A549 (cell line): ENCODE measurements around the gene MX2. TPM values are rescaled to one million over a fixed set of nuclear protein-coding genes. Genes with fewer than 3 reads are reported as not detected.

Source experiments
- ATAC-seq, 2 experiments: fragments of 200-7000 bp in 1 of 2; fragments of >200 bp in 1 of 2; cut with Nextera tagmentation in 1 of 2; cut with Tn5 transposase in 1 of 2; 3 replicates each; pipeline versions ENCODE4 v1.8.0 to v1.9.1; 2018 to 2020; ENCODE audit warnings: mild to moderate bottlenecking in 1 of 2, moderate library complexity in 1 of 2
- CTCF ChIA-PET: fragments of 300-600 bp; sonication (Branson Sonifier 250); formaldehyde crosslinking; extraction: SDS; loops from one replicate; lab custom pipeline; 2021; ENCODE audit warnings: antibody characterized with exemption, inconsistent platforms; lab: Yijun Ruan, JAX
- POLR2A ChIA-PET: fragments of 350-600 bp; formaldehyde crosslinking; extraction: SDS; loops from one replicate; lab custom pipeline; 2021; ENCODE audit warnings: antibody characterized with exemption, inconsistent platforms; lab: Yijun Ruan, JAX
- DNase-seq, 2 experiments: peaks; one replicate each; pipeline versions ENCODE4 v3.0.0 to v3.0.0-alpha.2; 2011 to 2016; ENCODE audit warnings: low read depth in 1 of 2, low spot score in 1 of 2
- FAIRE-seq: peaks from 2 replicates; lab custom pipeline; 2011; peaks lifted over from hg19 to GRCh38; lab: Jason Lieb, UNC
- H3K27ac ChIP-seq, 2 experiments: fragments of >200 bp; sonication (Bioruptor Twin); formaldehyde crosslinking; 3 replicates each; pipeline ENCODE4 v1.5.1; 2016 to 2017
- H3K4me1 ChIP-seq: fragments of >200 bp; sonication (Bioruptor Twin); formaldehyde crosslinking; 3 replicates; pipeline ENCODE4 v1.6.1; 2016
- H3K4me2 ChIP-seq: fragments of >200 bp; sonication (Bioruptor Twin); formaldehyde crosslinking; 3 replicates; pipeline ENCODE4 v1.6.1; 2016
- H3K4me3 ChIP-seq: fragments of >200 bp; sonication (Bioruptor Twin); formaldehyde crosslinking; 3 replicates; pipeline ENCODE4 v1.5.1; 2016
- H3K9me3 ChIP-seq: fragments of >200 bp; sonication (Bioruptor Twin); formaldehyde crosslinking; 3 replicates; pipeline ENCODE4 v1.6.1; 2016
- CBX2 ChIP-seq: fragments of 200-600 bp; sonication (generic); IDR thresholded peaks from 2 replicates; pipeline ENCODE4 v1.6.1; 2016; ENCODE audit warnings: low read depth, mild to moderate bottlenecking, borderline replicate concordance
- CBX8 ChIP-seq: fragments of 200-600 bp; sonication (generic); IDR thresholded peaks from 2 replicates; pipeline ENCODE4 v1.6.1; 2016
- CEBPB ChIP-seq, 2 experiments: fragments of >200 bp in 1 of 2; sonication (Bioruptor Twin) in 1 of 2; formaldehyde crosslinking in 1 of 2; IDR thresholded peaks; 2 replicates each; pipeline ENCODE4 v1.6.1; 2012 to 2016
- EHF ChIP-seq: fragments of 250-450 bp; sonication (Bioruptor Pico); IDR thresholded peaks from 2 replicates; pipeline ENCODE4 v1.5.0; 2020; ENCODE audit warnings: mild to moderate bottlenecking
- EHMT2 ChIP-seq: fragments of 200-600 bp; sonication (generic); IDR thresholded peaks from 2 replicates; pipeline ENCODE4 v1.6.1; 2016; ENCODE audit warnings: antibody characterized with exemption, low read depth, mild to moderate bottlenecking, moderate library complexity
- HDAC2 ChIP-seq: fragments of 200-600 bp; sonication (generic); IDR thresholded peaks from 2 replicates; pipeline ENCODE4 v1.6.1; 2016
- MYC ChIP-seq: IDR thresholded peaks from 2 replicates; pipeline ENCODE4 v1.6.1; 2012; ENCODE audit warnings: mild to moderate bottlenecking, inconsistent platforms, low read length, improper control_type of control experiment, borderline replicate concordance
- POLR2AphosphoS2 ChIP-seq: conservative IDR thresholded peaks from 2 replicates; pipeline ENCODE4 v1.6.1; 2012; ENCODE audit warnings: low read length, improper control_type of control experiment, inconsistent platforms
- RAD21 ChIP-seq, 2 experiments: fragments of >200 bp in 1 of 2; sonication (Bioruptor Twin) in 1 of 2; formaldehyde crosslinking in 1 of 2; IDR thresholded peaks in 1 of 2; conservative IDR thresholded peaks in 1 of 2; 2 replicates in 1 of 2; 3 replicates in 1 of 2; pipeline ENCODE4 v1.6.1; 2012 to 2018; ENCODE audit warnings: inconsistent platforms in 1 of 2
- RARB ChIP-seq: fragments of 250-450 bp; sonication (Bioruptor Pico); IDR thresholded peaks from 2 replicates; pipeline ENCODE4 v1.8.0; 2021; ENCODE audit warnings: mild to moderate bottlenecking, moderate library complexity
- RFX5 ChIP-seq: fragments of 450-650 bp; IDR thresholded peaks from 2 replicates; pipeline ENCODE4 v1.7.1; 2014; ENCODE audit warnings: antibody characterized with exemption, mild to moderate bottlenecking, moderate library complexity
- RNF2 ChIP-seq: fragments of 200-600 bp; sonication (generic); IDR thresholded peaks from 2 replicates; pipeline ENCODE4 v1.6.1; 2016; ENCODE audit warnings: low read depth, mild to moderate bottlenecking, antibody characterized with exemption, moderate library complexity, borderline replicate concordance
- TFCP2L1 ChIP-seq: fragments of 250-450 bp; sonication (Bioruptor Pico); IDR thresholded peaks from 2 replicates; pipeline ENCODE4 v1.5.0; 2021; ENCODE audit warnings: mild to moderate bottlenecking
- ZC3H11A ChIP-seq: fragments of 450-650 bp; IDR thresholded peaks from 2 replicates; pipeline ENCODE4 v1.6.1; 2014; ENCODE audit warnings: antibody characterized with exemption, mild to moderate bottlenecking
- ZSCAN20 ChIP-seq: fragments of 250-450 bp; sonication (Bioruptor Pico); IDR thresholded peaks from 2 replicates; pipeline ENCODE4 v1.8.0; 2022; ENCODE audit warnings: mild to moderate bottlenecking, moderate library complexity
- WGBS: methylation state at CpG from one replicate; pipeline ENCODE4 v1.1.6; 2017; ENCODE audit errors: missing lambda C conversion rate; 5-methylcytosine and 5-hydroxymethylcytosine counted together
- polyA plus RNA-seq, 4 experiments: library from polyadenylated mRNA; depleted of rRNA in 3 of 4; stranded (reverse); fragments of >200 nt; fragmentation: RNase III in 1 of 4; extraction: RNeasy Plus Mini Kit Qiagen cat#74134 plus additional on column Dnase treatment in 1 of 4; gene quantifications; 2 replicates in 3 of 4; 3 replicates in 1 of 4; pipeline ENCODE4 v1.2.3, GENCODE V29; 2011 to 2017
- TF ChIP-seq, protein P1 (sequence below): fragments of >200 bp; sonication (Bioruptor Twin); formaldehyde crosslinking; IDR thresholded peaks from 3 replicates; pipeline ENCODE4 v1.5.1; 2016
- TF ChIP-seq, protein P2 (sequence below): fragments of 150-350 bp; IDR thresholded peaks from 2 replicates; pipeline ENCODE4 v1.6.1; 2014; ENCODE audit warnings: low read depth, mild to moderate bottlenecking, low read length
- TF ChIP-seq, protein P3 (sequence below): fragments of >200 bp; sonication (Bioruptor Twin); formaldehyde crosslinking; IDR thresholded peaks from 3 replicates; pipeline ENCODE4 v1.6.1; 2016
- TF ChIP-seq, protein P4 (sequence below): fragments of 250-450 bp; sonication (Bioruptor Pico); IDR thresholded peaks from 2 replicates; pipeline ENCODE4 v1.5.0; 2020; ENCODE audit warnings: low read depth, mild to moderate bottlenecking, moderate library complexity

Gene MX2
- polyA plus RNA-seq, 2 of the 4 experiments (the other 2 are of a cell fraction): not detected

DNA sequence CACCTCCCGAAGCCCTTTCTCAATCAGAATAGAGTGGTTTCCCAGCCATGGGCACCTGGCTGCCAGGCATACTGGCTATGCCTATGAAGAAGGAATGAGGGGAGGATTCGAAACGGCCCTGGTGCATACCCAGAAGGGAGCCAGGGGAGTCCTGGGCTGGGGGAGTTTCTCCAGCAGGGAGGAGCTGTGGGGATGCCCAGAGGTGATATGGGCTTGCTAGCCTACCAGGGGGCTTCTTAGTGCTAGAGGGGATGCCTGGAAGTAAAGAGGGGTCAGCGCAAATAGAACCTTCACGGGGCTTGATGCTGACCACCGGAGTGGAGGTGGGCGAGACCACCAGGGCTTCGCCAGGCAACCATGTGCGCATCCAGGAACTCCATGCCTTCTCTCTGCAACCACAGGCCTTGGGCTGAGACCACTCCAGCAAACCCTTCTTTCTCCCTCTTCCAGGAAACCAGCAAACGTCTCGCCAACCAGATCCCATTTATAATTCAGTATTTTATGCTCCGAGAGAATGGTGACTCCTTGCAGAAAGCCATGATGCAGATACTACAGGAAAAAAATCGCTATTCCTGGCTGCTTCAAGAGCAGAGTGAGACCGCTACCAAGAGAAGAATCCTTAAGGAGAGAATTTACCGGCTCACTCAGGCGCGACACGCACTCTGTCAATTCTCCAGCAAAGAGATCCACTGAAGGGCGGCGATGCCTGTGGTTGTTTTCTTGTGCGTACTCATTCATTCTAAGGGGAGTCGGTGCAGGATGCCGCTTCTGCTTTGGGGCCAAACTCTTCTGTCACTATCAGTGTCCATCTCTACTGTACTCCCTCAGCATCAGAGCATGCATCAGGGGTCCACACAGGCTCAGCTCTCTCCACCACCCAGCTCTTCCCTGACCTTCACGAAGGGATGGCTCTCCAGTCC, 46.0 kb downstream of the MX2 start:
- ChIA-PET POLR2A (no interaction called here), CTCF (interaction anchor here (1.0 kb wide), 2 partner anchors 10 to 125 kb away, joined by 3 read pairs; no protein-coding TSS in a partner anchor)
- FAIRE-seq: no peak
- DNase-seq: no peak
- no peaks in the 10 kb centered on the region for H3K4me1 ChIP-seq
- no peak overlapping the region for H3K4me2 ChIP-seq
- H3K9me3 ChIP-seq: 0 out of 3 replicates have a peak, but pooled peaks cover 2% of the 10 kb centered on the region
- TF ChIP-seq, protein P1, sequence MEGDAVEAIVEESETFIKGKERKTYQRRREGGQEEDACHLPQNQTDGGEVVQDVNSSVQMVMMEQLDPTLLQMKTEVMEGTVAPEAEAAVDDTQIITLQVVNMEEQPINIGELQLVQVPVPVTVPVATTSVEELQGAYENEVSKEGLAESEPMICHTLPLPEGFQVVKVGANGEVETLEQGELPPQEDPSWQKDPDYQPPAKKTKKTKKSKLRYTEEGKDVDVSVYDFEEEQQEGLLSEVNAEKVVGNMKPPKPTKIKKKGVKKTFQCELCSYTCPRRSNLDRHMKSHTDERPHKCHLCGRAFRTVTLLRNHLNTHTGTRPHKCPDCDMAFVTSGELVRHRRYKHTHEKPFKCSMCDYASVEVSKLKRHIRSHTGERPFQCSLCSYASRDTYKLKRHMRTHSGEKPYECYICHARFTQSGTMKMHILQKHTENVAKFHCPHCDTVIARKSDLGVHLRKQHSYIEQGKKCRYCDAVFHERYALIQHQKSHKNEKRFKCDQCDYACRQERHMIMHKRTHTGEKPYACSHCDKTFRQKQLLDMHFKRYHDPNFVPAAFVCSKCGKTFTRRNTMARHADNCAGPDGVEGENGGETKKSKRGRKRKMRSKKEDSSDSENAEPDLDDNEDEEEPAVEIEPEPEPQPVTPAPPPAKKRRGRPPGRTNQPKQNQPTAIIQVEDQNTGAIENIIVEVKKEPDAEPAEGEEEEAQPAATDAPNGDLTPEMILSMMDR: no peak
- no peak for TF ChIP-seq RAD21 (conservative IDR thresholded peaks at IDR 0.05 in 1 of 2, IDR thresholded peaks at IDR 0.05 in 1 of 2)
- TF ChIP-seq TFCP2L1 (CRISPR knock-in tag): no peak
- TF ChIP-seq, protein P2, sequence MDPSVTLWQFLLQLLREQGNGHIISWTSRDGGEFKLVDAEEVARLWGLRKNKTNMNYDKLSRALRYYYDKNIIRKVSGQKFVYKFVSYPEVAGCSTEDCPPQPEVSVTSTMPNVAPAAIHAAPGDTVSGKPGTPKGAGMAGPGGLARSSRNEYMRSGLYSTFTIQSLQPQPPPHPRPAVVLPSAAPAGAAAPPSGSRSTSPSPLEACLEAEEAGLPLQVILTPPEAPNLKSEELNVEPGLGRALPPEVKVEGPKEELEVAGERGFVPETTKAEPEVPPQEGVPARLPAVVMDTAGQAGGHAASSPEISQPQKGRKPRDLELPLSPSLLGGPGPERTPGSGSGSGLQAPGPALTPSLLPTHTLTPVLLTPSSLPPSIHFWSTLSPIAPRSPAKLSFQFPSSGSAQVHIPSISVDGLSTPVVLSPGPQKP: no peak
- no peak for TF ChIP-seq EHF (CRISPR knock-in tag)
- 57% methylated on average over 18 of the region's 24 CpGs for WGBS
- H3K4me3 ChIP-seq: no peak overlapping the region
- no peak overlapping the region for H3K27ac ChIP-seq
- ATAC-seq: no peak

DNA sequence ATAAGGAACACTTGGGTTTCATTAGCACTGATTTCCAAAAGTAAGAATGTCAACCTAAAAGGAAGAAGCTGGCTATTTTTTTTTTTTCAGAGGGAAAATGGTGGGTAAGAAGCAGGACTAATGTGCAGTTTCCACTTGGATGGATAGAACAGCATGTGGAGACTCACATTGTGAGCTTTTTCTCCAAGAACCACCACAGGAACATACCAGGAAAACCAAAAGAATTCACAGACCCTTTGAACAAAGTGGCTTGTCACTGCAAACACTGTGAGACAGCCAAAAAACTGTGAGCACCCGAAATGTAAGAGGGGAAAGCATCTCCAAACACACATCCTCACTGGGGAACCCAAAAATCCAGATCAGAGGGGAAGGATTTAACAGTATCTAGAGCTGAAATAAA, 48.5 kb downstream of the MX2 start:
- Histone ChIP-seq H3K4me1 (no peaks in the 10 kb centered on the region), H3K4me2 (no peak overlapping the region), H3K4me3 (no peak overlapping the region)
- CTCF ChIA-PET: no interaction called here
- WGBS: 7% methylated on average over 1 of the region's 1 CpG
- no peak for FAIRE-seq
- no peak for ATAC-seq
- TF ChIP-seq RNF2 (no peak), POLR2AphosphoS2 (no peak), RARB (CRISPR knock-in tag) (no peak), CEBPB (IDR thresholded peaks at IDR 0.05) (no peak), MYC (no peak), ZSCAN20 (CRISPR knock-in tag) (no peak)
- TF ChIP-seq, protein P3, sequence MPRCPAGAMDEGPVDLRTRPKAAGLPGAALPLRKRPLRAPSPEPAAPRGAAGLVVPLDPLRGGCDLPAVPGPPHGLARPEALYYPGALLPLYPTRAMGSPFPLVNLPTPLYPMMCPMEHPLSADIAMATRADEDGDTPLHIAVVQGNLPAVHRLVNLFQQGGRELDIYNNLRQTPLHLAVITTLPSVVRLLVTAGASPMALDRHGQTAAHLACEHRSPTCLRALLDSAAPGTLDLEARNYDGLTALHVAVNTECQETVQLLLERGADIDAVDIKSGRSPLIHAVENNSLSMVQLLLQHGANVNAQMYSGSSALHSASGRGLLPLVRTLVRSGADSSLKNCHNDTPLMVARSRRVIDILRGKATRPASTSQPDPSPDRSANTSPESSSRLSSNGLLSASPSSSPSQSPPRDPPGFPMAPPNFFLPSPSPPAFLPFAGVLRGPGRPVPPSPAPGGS: no peak
- TF ChIP-seq, all 56 proteins: peak for 0
- POLR2A ChIA-PET: no interaction called here
- Histone ChIP-seq H3K9me3 (0 out of 3 replicates have a peak, but pooled peaks cover 3% of the 10 kb centered on the region), H3K27ac (no peak overlapping the region)
- DNase-seq: no peak

DNA sequence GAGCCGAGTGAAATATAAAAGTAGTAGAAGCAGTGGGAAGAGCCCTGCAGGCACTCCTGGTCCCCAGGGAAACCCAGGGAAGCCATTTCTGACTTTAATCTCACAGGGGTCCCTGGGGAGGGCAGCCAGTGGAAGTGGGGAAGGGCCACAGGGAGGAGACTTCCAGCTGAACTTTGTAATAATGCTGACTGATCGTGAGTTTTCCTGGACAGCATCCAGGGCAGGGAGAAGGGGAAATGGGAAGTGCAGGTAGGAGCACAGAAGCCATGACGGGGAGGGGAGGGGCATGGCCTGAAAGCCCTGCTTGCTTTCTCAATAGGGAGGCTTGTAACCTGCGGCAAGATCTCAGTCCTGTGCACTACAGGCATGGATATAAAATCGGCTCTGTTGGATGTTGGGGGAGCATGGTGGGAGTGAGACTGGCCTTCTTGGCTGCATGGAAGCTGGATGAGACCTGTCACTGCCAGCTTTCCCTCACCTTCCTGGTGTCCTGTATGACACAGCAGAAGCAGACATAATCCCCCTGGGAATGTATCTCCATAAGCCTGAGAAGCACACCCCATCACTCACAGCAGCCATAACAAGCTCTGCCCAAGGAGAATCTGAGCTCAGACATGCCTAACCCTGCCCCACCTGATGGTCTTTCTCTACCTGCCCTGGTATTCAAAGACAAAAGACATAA, 49.1 kb downstream of the MX2 start:
- ATAC-seq (no peak), FAIRE-seq (no peak), DNase-seq (no peak)
- Histone ChIP-seq H3K9me3 (0 out of 3 replicates have a peak, but pooled peaks cover 3% of the 10 kb centered on the region), H3K27ac (no peak overlapping the region), H3K4me1 (no peaks in the 10 kb centered on the region), H3K4me3 (no peak overlapping the region), H3K4me2 (no peak overlapping the region)
- WGBS: 40% methylated on average over 5 of the region's 5 CpGs
- CTCF ChIA-PET: interaction anchor here (0.6 to 0.9 kb wide), 3 partner anchors 34 to 621 kb away, joined by 3 to 5 read pairs (median 3); no protein-coding TSS in a partner anchor
- no peak for TF ChIP-seq ZC3H11A
- TF ChIP-seq EHMT2: no peak
- TF ChIP-seq HDAC2: no peak
- no peak for TF ChIP-seq CBX8
- TF ChIP-seq, protein P4, sequence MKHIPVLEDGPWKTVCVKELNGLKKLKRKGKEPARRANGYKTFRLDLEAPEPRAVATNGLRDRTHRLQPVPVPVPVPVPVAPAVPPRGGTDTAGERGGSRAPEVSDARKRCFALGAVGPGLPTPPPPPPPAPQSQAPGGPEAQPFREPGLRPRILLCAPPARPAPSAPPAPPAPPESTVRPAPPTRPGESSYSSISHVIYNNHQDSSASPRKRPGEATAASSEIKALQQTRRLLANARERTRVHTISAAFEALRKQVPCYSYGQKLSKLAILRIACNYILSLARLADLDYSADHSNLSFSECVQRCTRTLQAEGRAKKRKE (CRISPR knock-in tag): no peak
- no peak for TF ChIP-seq RFX5
- TF ChIP-seq CBX2: no peak
- POLR2A ChIA-PET: no interaction called here
